Esophagus squamous epithelium (tissue), 5 donors: ENCODE data around the gene RAB35. TPM values are rescaled to one million over a fixed set of nuclear protein-coding genes. Genes with fewer than 3 reads are reported as not detected.

Source experiments
- DNase-seq: peaks from one replicate; lab custom pipeline; 2025; lab: John Stamatoyannopoulos, UW
- H3K27ac ChIP-seq, 4 donors: fragments of 200-600 bp; sonication (generic); one replicate each; pipeline ENCODE4 v1.5.1; 2016 to 2019; ENCODE audit warnings: mild to moderate bottlenecking in 1 of 4
- H3K27me3 ChIP-seq, 4 donors: fragments of 200-600 bp; sonication (generic); 1 replicate in 3 of 4; 2 replicates in 1 of 4; pipeline versions ENCODE4 v1.5.1 to v1.6.0; 2017 to 2021; ENCODE audit warnings: antibody characterized with exemption in 1 of 4
- H3K36me3 ChIP-seq, 3 donors: fragments of 200-600 bp; sonication (generic); one replicate each; pipeline ENCODE4 v1.5.1; 2016 to 2019
- H3K4me1 ChIP-seq, 3 donors: fragments of 200-600 bp; sonication (generic); one replicate each; pipeline ENCODE4 v1.5.1; 2017 to 2019
- H3K4me3 ChIP-seq, 4 donors: fragments of 200-600 bp; sonication (generic); 1 replicate in 3 of 4; 2 replicates in 1 of 4; pipeline ENCODE4 v1.5.1; 2016 to 2019; ENCODE audit warnings: mild to moderate bottlenecking in 2 of 4, moderate library complexity in 1 of 4
- H3K9me3 ChIP-seq, 3 donors: fragments of 200-600 bp; sonication (generic); one replicate each; pipeline ENCODE4 v1.5.1; 2016 to 2019
- POLR2A ChIP-seq, 4 donors: fragments of 450-650 bp; IDR thresholded peaks; one replicate each; pipeline ENCODE4 v1.6.1; 2017; ENCODE audit warnings: antibody characterized with exemption in 4 of 4, mild to moderate bottlenecking in 4 of 4, moderate library complexity in 3 of 4
- WGBS, 2 donors: methylation state at CpG; one replicate each; pipeline ENCODE4 v1.1.5; 2018; 5-methylcytosine and 5-hydroxymethylcytosine counted together
- intact Hi-C: fragments of 100-400 bp; cut with DNase I; formaldehyde crosslinking; loops from one replicate; pipeline ENCODE4 v1.15.0; 2022
- total RNA-seq, 4 donors: library from RNA; depleted of rRNA; stranded (reverse); fragments of >200 nt; gene quantifications; one replicate each; pipeline ENCODE4 v1.1.0, GENCODE V29; 2016
- TF ChIP-seq, protein P1 (sequence below), 6 experiments: fragments of 450-650 bp in 4 of 6; fragments of 200-600 bp in 2 of 6; sonication (generic) in 2 of 6; IDR thresholded peaks; one replicate each; pipeline ENCODE4 v1.5.1; 2016 to 2019; ENCODE audit warnings: antibody characterized with exemption in 6 of 6, mild to moderate bottlenecking in 4 of 6, moderate library complexity in 4 of 6
- donor health status: DM: yes; HTN: yes; CAD: no.

RAB35 gene
- total RNA-seq, 4 donors from 2014 or later, result 25.8 to 38.9 (median 32.0) TPM

DNA sequence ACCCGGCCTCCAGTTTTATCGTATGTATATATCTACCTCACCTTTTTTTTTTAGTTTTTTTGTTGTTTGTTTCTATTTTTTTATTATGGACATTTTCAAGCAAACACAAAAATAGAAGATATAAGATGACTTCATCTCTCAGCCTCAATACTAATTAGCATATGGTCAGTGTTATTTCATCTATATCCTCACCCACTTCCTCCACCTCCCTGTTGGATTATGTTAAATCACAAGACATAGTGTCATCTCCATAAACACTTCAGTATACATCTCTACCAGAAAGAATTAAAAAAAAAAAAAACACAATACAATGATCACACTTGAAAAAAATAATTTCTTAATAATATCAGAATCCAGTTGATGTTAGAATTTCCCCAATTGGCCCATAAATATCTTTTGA lies 34.9 kb downstream of the RAB35 start:
- intact Hi-C loops, result no loop called here
- no peak for DNase-seq
- H3K4me1 ChIP-seq, result peaks cover 18 to 45% (median 18%) of the 10 kb centered on the region in 3 donors
- no peak overlapping the region for H3K4me3 ChIP-seq
- WGBS, 2 donors, result 87 to 100% methylated on average over 2 of the region's 2 CpGs
- no peak for TF ChIP-seq POLR2A (IDR thresholded peaks at IDR 0.05)
- TF ChIP-seq, protein P1, sequence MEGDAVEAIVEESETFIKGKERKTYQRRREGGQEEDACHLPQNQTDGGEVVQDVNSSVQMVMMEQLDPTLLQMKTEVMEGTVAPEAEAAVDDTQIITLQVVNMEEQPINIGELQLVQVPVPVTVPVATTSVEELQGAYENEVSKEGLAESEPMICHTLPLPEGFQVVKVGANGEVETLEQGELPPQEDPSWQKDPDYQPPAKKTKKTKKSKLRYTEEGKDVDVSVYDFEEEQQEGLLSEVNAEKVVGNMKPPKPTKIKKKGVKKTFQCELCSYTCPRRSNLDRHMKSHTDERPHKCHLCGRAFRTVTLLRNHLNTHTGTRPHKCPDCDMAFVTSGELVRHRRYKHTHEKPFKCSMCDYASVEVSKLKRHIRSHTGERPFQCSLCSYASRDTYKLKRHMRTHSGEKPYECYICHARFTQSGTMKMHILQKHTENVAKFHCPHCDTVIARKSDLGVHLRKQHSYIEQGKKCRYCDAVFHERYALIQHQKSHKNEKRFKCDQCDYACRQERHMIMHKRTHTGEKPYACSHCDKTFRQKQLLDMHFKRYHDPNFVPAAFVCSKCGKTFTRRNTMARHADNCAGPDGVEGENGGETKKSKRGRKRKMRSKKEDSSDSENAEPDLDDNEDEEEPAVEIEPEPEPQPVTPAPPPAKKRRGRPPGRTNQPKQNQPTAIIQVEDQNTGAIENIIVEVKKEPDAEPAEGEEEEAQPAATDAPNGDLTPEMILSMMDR (IDR thresholded peaks at IDR 0.05), result no peak
- no peaks in the 10 kb centered on the region for H3K27me3 ChIP-seq
- H3K36me3 ChIP-seq, result peaks cover 0 to 4% (median 0%) of the 10 kb centered on the region in 3 donors
- no peaks in the 10 kb centered on the region for H3K9me3 ChIP-seq
- no peak overlapping the region for H3K27ac ChIP-seq

DNA sequence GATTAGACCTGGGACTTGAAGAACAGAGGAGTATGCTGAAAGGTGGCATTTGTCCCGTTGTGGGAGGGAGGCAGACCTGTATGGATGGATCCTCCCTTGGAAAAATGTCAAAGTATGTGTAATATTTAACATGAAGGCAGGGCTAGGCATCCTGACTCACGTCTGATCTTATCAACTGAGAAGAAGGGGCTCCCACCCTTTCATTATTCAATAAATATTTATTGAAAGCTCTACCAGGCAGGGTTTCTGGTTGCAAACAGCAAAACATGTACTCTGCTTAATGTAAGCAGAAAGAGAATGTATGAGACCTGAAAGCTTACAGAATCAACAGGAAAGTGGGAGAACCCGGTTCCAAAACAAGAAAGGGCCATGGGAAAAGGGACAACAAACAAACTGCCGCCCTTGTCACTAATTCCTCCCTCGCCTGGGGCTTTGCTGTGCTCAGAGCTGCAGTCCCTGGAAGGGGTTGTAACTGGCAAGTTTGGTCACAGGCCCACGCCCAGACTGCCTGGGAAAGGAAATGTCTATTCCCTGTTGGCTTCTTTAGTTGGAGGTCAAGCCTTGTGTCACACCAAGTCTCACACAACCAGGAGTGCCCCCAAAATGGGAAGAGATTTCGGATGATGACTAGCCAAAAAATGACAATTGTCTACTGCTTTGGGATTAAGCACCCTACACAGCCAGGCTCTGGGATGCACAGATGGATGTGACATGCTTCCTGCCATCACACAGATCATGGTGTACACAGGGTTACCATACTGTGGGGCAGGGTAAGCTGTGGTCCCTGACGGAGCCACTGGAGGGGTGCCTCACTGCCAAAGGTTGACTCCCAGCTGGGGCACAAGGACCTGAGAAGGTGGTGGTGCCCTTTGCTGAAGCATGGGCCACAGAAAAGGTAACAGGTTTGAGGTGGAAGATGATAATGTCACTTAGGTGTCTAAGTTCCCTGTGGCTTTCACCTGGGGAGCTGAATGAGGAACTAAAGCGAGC lies 36.8 kb downstream of the RAB35 start:
- intact Hi-C loops, result no loop called here
- TF ChIP-seq POLR2A (IDR thresholded peaks at IDR 0.05), result no peak
- TF ChIP-seq, protein P1 (IDR thresholded peaks at IDR 0.05), result no peak

GRCh38 chr12:120078868-120079267 lies 37.7 kb downstream of the RAB35 start:
- Histone ChIP-seq H3K4me1 (peaks cover 11 to 33% (median 12%) of the 10 kb centered on the region in 3 donors), H3K36me3 (peaks cover 0 to 24% (median 0%) of the 10 kb centered on the region in 3 donors), H3K4me3 (no peak overlapping the region), H3K9me3 (no peaks in the 10 kb centered on the region), H3K27ac (peak overlapping the region; percentile 56 to 88 (median 79)), H3K27me3 (no peaks in the 10 kb centered on the region)
- TF ChIP-seq POLR2A (IDR thresholded peaks at IDR 0.05), result no peak
- TF ChIP-seq, protein P1 (IDR thresholded peaks at IDR 0.05), result no peak
- intact Hi-C loops, result no loop called here
- DNase-seq, result no peak
- 38 to 52% methylated on average over 3 of the region's 5 CpGs for WGBS, 2 donors

More for the DNA sequence above, 36.8 kb downstream of the RAB35 start:
- Histone ChIP-seq H3K4me1 (peaks cover 11 to 36% (median 12%) of the 10 kb centered on the region in 3 donors), H3K4me3 (no peak overlapping the region), H3K27ac (peak overlapping the region; percentile 56 to 88 (median 79)), H3K36me3 (peaks cover 0 to 17% (median 0%) of the 10 kb centered on the region in 3 donors), H3K27me3 (no peaks in the 10 kb centered on the region), H3K9me3 (no peaks in the 10 kb centered on the region)
- DNase-seq, result no peak
- 50 to 51% methylated on average over 7 to 9 of the region's 9 CpGs for WGBS, 2 donors

- intact Hi-C loops, result no loop called here
- Histone ChIP-seq H3K4me1 (peaks cover 11 to 30% (median 12%) of the 10 kb centered on the region in 3 donors), H3K27me3 (no peaks in the 10 kb centered on the region), H3K4me3 (no peak overlapping the region), H3K27ac (peak overlapping the region in 1 of 4 donors; percentile 88), H3K9me3 (no peaks in the 10 kb centered on the region), H3K36me3 (peaks cover 0 to 38% (median 0%) of the 10 kb centered on the region in 3 donors)
- WGBS, 2 donors, result 94 to 95% methylated on average over 6 of the region's 6 CpGs
- no peak for DNase-seq
- TF ChIP-seq, protein P1 (IDR thresholded peaks at IDR 0.05), result no peak
- no peak for TF ChIP-seq POLR2A (IDR thresholded peaks at IDR 0.05)
Observed at GRCh38 chr12:120077260-120077659, 39.3 kb downstream of the RAB35 start.

DNA sequence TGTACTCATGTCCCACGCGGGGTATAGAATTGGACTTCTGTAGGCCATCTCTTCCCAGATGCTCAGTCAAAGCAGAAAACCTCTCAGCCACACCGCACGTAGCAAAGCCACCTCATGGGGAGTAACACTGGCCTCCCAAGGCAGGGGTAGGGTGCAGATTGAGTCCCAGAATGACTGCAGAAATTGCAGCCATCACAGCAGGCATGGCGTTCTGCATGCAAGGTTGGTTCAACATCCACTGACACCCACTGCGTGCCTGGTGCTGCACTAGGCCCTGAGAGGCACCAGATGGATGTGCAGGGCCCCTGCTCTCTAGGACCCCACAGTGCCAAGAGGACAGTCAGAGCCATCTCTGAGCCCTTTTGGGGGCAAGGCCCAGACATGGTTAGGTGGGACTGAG lies 39.9 kb downstream of the RAB35 start:
- TF ChIP-seq, protein P1 (IDR thresholded peaks at IDR 0.05), result no peak
- no peak for TF ChIP-seq POLR2A (IDR thresholded peaks at IDR 0.05)
- Histone ChIP-seq H3K36me3 (peaks cover 0 to 44% (median 0%) of the 10 kb centered on the region in 3 donors), H3K4me1 (peaks cover 11 to 30% (median 12%) of the 10 kb centered on the region in 3 donors), H3K9me3 (no peaks in the 10 kb centered on the region), H3K27me3 (no peaks in the 10 kb centered on the region), H3K4me3 (no peak overlapping the region), H3K27ac (no peak overlapping the region)
- 95 to 96% methylated on average over 5 to 6 of the region's 6 CpGs for WGBS, 2 donors
- intact Hi-C loops, result no loop called here
- no peak for DNase-seq
